ENCODE measurements around the gene ITGA7. TPM values are rescaled to one million over a fixed set of nuclear protein-coding genes. Genes with fewer than 3 reads are reported as not detected.

Gene ITGA7, protein sequence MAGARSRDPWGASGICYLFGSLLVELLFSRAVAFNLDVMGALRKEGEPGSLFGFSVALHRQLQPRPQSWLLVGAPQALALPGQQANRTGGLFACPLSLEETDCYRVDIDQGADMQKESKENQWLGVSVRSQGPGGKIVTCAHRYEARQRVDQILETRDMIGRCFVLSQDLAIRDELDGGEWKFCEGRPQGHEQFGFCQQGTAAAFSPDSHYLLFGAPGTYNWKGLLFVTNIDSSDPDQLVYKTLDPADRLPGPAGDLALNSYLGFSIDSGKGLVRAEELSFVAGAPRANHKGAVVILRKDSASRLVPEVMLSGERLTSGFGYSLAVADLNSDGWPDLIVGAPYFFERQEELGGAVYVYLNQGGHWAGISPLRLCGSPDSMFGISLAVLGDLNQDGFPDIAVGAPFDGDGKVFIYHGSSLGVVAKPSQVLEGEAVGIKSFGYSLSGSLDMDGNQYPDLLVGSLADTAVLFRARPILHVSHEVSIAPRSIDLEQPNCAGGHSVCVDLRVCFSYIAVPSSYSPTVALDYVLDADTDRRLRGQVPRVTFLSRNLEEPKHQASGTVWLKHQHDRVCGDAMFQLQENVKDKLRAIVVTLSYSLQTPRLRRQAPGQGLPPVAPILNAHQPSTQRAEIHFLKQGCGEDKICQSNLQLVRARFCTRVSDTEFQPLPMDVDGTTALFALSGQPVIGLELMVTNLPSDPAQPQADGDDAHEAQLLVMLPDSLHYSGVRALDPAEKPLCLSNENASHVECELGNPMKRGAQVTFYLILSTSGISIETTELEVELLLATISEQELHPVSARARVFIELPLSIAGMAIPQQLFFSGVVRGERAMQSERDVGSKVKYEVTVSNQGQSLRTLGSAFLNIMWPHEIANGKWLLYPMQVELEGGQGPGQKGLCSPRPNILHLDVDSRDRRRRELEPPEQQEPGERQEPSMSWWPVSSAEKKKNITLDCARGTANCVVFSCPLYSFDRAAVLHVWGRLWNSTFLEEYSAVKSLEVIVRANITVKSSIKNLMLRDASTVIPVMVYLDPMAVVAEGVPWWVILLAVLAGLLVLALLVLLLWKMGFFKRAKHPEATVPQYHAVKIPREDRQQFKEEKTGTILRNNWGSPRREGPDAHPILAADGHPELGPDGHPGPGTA
- 14.5 TPM for total RNA-seq

GRCh38 chr12:55707841-55708694 lies at the start of gene ITGA7:
Gene ITGA7, minus strand, starts transcription at chr12:55707904. Its CDS starts 222 bp downstream, at chr12:55707682.

DNA sequence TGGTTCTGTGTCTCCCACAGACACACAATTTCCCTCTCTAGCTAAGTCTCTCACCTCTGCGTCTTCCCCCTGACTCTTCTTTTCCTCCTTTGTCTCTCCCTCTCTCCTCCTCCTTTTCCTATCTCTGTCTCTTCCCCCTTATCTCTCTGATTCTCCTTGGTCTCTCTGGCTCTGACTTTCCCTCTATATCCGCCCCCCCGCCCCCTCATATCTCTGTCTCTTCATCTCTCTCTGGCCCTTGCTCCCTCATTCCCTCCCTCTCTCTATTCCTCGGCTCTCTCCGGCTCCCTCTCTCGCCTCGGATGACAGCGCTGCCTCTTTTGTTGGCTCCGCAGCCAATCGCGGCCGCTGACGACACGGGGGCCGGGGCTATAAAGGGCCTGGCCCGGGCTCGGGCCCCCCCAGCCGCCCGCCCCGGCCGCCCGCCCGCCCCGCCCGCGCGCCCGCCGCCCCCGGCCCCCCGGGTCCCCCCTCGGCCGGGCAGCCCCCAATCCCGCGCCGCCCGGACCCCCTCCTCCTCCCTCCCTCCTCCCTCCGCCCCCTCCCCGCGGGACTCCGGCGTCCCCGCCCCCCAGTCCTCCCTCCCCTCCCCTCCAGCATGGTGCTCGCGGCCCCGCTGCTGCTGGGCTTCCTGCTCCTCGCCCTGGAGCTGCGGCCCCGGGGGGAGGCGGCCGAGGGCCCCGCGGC lies 35.2 kb upstream of the ITGA7 start, which contains the start of gene GDF11:
Gene GDF11, plus strand, starts transcription at position 404 of the 687 bp plus-strand sequence. Its CDS starts 195 bp downstream, at position 599.

GRCh38 chr12:55728939-55729818 lies 21.5 kb upstream of the ITGA7 start, which contains the start of gene CD63:
Gene CD63, minus strand, starts transcription at chr12:55729009. Its CDS starts 668 bp downstream, at chr12:55728341.

GRCh38 chr12:55720071-55720564 lies 12.4 kb upstream of the ITGA7 start, which contains the start of gene RDH5:
Gene RDH5, plus strand, starts transcription at chr12:55720393. Its CDS starts 792 bp downstream, at chr12:55721185.

GRCh38 chr12:55715833-55716581 lies 8.3 kb upstream of the ITGA7 start, which contains the start of gene BLOC1S1:
Gene BLOC1S1, plus strand, starts transcription at chr12:55716046. Its CDS starts 6 bp downstream, at chr12:55716052.

DNA sequence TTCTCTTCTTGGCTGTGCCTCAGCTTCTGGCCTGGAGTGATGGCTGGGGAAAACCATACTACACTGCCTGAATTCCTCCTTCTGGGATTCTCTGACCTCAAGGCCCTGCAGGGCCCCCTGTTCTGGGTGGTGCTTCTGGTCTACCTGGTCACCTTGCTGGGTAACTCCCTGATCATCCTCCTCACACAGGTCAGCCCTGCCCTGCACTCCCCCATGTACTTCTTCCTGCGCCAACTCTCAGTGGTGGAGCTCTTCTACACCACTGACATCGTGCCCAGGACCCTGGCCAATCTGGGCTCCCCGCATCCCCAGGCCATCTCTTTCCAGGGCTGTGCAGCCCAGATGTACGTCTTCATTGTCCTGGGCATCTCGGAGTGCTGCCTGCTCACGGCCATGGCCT lies 70.9 kb downstream of the ITGA7 start, which contains the start of gene OR10P1:
Gene OR10P1, plus strand, starts transcription at position 40 of the 400 bp plus-strand sequence. Its CDS starts 0 bp downstream, at position 40.

Small RNA genes lying within 50 kb of the gene (small RNA-seq; reads per million reads assigned to genes)
- gene AC009779.1 (not detected), gene AC009779.5 (not detected), gene RF00017 (not detected)

Other genes starting within 250 kb of the ITGA7 start
- gene OR6C70, start 237.8 kb downstream of the ITGA7 start, total RNA-seq: not detected
- gene OR6C68, start 215.5 kb downstream of the ITGA7 start, total RNA-seq: not detected
- gene OR6C4, start 158.3 kb downstream of the ITGA7 start, total RNA-seq: not detected
- gene OR2AP1, start 135.4 kb downstream of the ITGA7 start, total RNA-seq: not detected
- gene OR10P1, start 71.0 kb downstream of the ITGA7 start, total RNA-seq: not detected
- 27.7 TPM for gene BLOC1S1, start 8.1 kb upstream of the ITGA7 start, total RNA-seq
- gene RDH5, start 12.5 kb upstream of the ITGA7 start, total RNA-seq: 3.9 TPM
- 303 TPM for gene CD63, start 21.1 kb upstream of the ITGA7 start, total RNA-seq
- 12.7 TPM for gene GDF11, start 35.2 kb upstream of the ITGA7 start, total RNA-seq
- gene SARNP, start 109.8 kb upstream of the ITGA7 start, total RNA-seq: 75.2 TPM
- 8.5 TPM for gene ORMDL2, start 110.1 kb upstream of the ITGA7 start, total RNA-seq
- gene DNAJC14, start 121.7 kb upstream of the ITGA7 start, total RNA-seq: 30.7 TPM
- not detected for gene MMP19, start 135.0 kb upstream of the ITGA7 start, total RNA-seq
- gene PYM1, start 220.0 kb upstream of the ITGA7 start, total RNA-seq: 25.1 TPM
- 12.9 TPM for gene DGKA, start 223.3 kb upstream of the ITGA7 start, total RNA-seq